Stimulated activated naive CD8-positive, alpha-beta T cell treated with anti-CD3 and anti-CD28 coated beads, Interleukin-15, Interleukin-2, amounts not matched to agents 100 ng/mL and 50 ng/mL, for 24 hours (primary cell): ENCODE measurements around the gene CETP.
"Not testable (repeated sequence)": the region's sequence is repeated elsewhere in the genome, so short reads cannot be mapped to it uniquely, and the experiment has no call there.

ENCODE experiments used
- H3K27ac Mint-ChIP-seq: one replicate; pipeline ENCODE4 v1.8.0; 2021; ENCODE audit warnings: mild to moderate bottlenecking, mixed read lengths
- H3K27me3 Mint-ChIP-seq: one replicate; pipeline ENCODE4 v1.8.0; 2021; ENCODE audit warnings: mixed read lengths
- H3K36me3 Mint-ChIP-seq: one replicate; pipeline ENCODE4 v1.8.0; 2021; ENCODE audit warnings: low read depth, mixed read lengths
- H3K4me1 Mint-ChIP-seq: one replicate; pipeline ENCODE4 v1.8.0; 2021; ENCODE audit warnings: low read depth, mixed read lengths
- H3K4me3 Mint-ChIP-seq: one replicate; pipeline ENCODE4 v1.8.0; 2021; ENCODE audit warnings: mild to moderate bottlenecking, mixed read lengths
- H3K9me3 Mint-ChIP-seq: one replicate; pipeline ENCODE4 v1.8.0; 2021; ENCODE audit warnings: mixed read lengths

The CETP gene

DNA sequence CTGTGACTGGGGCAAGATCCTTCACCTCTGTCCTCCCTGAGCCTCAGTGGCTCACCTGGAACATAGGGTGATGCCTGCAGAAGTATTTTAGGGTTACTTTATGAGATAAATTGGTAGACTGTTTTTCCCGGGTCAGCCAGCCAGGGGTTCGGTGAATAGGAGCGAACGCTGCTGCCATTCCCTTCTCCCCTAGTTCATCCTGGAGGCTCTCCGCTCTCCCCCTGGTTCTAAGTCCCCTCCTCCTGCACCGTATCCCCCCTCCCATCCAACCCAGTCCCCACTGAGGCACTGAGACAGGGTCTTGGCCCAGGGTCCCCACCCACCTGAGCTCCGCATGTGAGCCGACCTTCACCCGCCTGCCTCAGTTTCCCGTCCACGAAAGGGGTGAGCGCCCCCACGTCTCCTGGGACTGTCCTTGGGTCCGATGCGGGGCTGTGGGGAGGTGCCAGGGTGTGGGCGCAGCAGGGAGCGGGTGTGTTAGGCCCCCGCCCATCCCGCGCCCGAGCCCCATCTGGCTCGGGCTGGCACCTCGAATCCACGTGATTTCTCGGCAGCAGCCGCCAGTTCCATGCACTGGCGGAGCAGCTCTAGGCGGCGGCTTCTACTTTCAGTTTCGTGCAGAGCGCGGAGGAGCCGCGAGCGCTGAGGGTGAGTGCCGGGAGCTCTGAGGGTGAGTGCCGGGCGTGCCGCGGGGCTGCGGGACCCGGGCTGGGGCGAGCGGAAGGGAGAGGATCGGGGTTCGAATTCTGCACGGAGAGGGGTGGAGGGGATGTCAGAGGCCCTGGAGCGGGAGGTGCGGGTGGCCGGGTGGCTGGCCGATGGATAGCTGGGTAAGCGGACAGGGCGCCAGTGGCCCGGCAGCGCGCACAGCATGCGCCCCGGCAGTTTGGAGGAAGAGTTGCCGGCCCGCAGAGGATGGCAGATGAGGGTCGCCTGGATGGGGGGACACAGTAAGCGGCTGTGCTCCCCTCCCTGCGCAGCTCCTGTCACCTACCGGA is 27.5 kb downstream of the CETP start, which contains the start of gene NLRC5:
Gene NLRC5 (plus strand): TSS at position 610 of the 998 bp plus-strand sequence. CDS start 31,156 bp downstream, outside the sequence.
- Mint-ChIP-seq H3K9me3 (no peaks in the 10 kb centered on the region), H3K36me3 (peaks cover 64% of the 10 kb centered on the region), H3K27me3 (no peaks in the 10 kb centered on the region), H3K4me3 (peak within 1 kb of the TSS; percentile 96), H3K4me1 (peaks cover 79% of the 10 kb centered on the region), H3K27ac (peak within 1 kb of the TSS; percentile 98)

DNA sequence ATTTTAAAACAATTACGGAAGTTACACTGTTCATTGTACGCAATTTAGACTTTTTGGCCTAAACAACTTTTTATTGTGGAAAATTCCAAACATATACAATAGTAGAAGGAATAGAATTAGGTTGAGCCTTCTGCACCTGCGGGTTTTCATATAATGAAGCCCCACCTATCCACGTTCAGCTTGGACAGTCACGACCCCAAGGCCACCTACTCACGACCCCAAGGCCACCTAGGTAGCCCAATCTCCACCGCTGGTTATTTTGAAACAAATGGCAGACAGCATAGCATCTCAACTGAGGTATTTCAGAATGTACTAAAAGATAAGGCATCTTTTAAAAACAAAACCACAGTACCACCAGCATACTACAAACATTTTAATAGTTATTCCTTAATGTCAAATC is 28.2 kb downstream of the CETP start:
- no peaks in the 10 kb centered on the region for H3K9me3 Mint-ChIP-seq
- H3K27ac Mint-ChIP-seq = peak overlapping the region; percentile 98
- peaks cover 79% of the 10 kb centered on the region for H3K4me1 Mint-ChIP-seq
- no peaks in the 10 kb centered on the region for H3K27me3 Mint-ChIP-seq
- H3K4me3 Mint-ChIP-seq = peak overlapping the region; percentile 96
- peaks cover 63% of the 10 kb centered on the region for H3K36me3 Mint-ChIP-seq

DNA sequence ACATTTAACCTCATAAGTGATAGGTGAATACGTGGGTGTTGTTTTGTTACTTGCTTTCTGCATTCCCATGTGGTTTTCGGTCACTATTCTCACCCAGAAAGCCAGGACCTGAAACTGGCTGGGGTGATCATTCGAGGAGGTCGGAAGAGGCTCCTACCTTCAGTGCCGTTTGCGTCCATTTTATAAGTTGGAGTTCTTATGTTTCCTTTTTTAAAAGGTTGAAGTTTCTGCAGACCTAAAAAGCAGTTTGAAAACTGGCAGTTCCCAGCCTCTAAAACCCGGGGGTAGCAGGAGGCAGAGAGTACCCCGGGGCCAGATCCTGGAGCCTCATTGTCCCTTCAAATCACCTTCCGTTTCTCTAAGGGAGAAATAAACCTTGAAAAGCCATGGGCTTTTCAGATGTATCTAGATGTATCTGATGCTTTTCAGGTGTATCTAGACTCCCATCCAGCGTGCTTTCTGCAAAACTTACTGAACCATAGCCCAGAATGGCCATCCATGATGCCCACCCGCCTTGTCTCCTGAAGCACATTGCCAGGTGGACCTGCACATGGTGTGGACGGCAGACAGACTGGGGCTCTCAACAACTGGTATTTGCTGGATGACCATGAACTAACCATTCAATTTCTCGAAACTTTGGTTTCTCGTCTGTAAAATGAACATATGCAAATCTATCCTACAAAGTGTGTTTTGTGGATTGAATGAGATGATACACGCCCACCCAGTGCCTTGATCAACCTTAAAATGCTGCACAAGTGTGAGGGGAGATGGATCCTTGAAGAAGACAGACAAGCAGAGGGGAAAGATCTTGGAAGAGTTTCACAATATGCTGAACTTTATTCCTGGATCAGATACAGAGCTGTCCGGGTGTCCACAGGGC is 28.9 kb downstream of the CETP start:
- peaks cover 78% of the 10 kb centered on the region for H3K4me1 Mint-ChIP-seq
- H3K36me3 Mint-ChIP-seq = peaks cover 58% of the 10 kb centered on the region
- peak overlapping the region; percentile 96 for H3K4me3 Mint-ChIP-seq
- H3K27ac Mint-ChIP-seq = peak overlapping the region; percentile 98
- no peaks in the 10 kb centered on the region for H3K9me3 Mint-ChIP-seq
- H3K27me3 Mint-ChIP-seq = no peaks in the 10 kb centered on the region

DNA sequence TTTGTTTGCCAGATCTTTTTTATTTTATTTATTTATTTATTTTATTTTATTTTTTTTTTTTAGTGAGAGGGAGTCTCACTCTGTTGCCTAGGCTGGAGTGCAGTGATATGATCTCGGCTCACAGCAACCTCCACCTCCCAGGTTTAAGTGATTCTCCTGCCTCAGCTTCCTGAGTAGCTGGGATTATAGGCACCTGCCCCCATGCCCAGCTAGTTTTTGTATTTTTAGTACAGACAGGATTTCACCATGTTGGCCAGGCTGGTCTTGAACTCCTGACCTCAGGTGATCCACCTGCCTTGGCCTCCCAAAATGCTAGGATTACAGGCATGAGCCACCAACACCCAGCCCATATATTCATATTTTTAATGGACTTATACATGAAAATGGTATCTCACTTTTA is 30.7 kb downstream of the CETP start:
- H3K27me3 Mint-ChIP-seq, H3K9me3 Mint-ChIP-seq: not testable (repeated sequence)
- Mint-ChIP-seq H3K27ac (peak overlapping the region; percentile 98), H3K4me1 (peaks cover 77% of the 10 kb centered on the region), H3K4me3 (peak overlapping the region; percentile 96), H3K36me3 (peaks cover 62% of the 10 kb centered on the region)

DNA sequence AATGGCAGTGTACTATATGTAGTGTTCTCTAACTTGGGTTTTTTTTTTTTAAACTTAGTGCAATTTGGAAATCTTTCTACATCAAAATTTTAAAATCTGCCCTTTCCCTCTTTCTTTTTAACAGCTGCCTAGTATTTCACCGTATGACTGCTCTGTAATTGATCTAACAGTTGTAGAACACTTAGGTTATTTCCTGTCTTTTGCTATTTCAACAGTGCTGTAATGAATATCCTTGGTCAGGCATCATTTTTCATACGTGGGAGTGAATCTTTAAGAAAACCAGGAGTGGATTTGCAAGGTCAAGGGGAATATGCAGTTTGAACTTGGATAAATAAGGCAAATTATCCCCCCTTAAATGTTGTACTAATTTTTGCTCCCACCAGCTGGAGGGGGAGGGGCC is 31.5 kb downstream of the CETP start:
- H3K4me3 Mint-ChIP-seq = peak overlapping the region; percentile 57

DNA sequence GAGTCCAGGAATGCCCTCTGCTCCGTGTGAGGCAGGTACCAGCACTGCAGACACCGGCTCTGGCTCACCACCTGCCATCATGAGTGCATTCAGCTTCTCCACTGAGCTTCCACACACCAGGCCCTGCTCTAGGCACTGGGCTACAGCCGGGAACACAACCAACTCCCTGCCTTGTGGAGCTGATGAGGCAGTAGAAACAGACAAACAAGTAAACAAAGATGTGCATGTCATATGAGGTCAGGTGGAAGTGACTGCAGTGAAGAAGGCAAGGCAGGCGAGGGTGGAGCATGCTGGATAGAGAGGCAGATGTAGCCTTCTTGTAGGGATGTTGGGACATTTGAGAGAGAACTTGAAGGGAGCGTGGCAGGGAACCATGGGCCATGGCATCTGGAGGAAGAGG is 32.6 kb downstream of the CETP start:
- H3K27me3 Mint-ChIP-seq = no peaks in the 10 kb centered on the region
- peaks cover 68% of the 10 kb centered on the region for H3K36me3 Mint-ChIP-seq
- peak overlapping the region; percentile 91 for H3K27ac Mint-ChIP-seq
- H3K4me1 Mint-ChIP-seq = peaks cover 86% of the 10 kb centered on the region
- H3K4me3 Mint-ChIP-seq = peak overlapping the region; percentile 57
- no peaks in the 10 kb centered on the region for H3K9me3 Mint-ChIP-seq

More for the DNA sequence above, 31.5 kb downstream of the CETP start:
- Mint-ChIP-seq H3K4me1 (peaks cover 77% of the 10 kb centered on the region), H3K27me3 (no peaks in the 10 kb centered on the region), H3K9me3 (no peaks in the 10 kb centered on the region), H3K36me3 (peaks cover 59% of the 10 kb centered on the region), H3K27ac (peak overlapping the region; percentile 74)

DNA sequence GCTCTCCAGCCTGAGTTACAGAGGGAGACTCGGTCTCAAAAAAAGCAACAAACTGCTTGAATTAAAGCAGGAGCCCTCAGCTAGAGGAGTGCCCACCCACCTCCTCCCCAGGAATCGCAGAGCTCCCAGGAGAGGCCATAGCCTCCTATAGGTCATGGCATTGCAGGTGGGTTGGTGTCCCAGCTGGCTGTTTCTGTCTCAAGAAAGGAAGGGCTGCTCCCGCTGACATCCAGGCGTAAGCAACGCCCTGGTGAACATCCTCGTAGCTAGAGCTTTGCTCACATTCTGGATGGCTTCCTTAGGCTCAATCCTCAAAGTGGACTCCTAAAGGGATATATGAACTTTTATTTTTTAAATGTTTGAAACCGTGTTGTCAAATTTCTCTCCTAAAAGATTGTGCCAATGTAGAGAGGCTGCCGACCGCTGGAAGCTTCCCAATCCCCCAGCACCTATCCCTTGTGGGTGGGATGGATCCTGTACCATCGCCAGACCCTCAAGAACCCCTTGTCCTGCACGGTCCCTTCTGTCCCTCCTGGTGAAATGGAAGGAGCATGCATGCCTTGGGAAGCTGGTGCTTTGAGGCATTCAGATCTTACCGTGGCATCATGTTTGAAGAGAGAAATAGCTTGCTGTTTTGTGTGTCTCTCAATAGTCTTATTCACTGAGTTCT is 33.5 kb downstream of the CETP start:
- Mint-ChIP-seq H3K36me3 (peaks cover 65% of the 10 kb centered on the region), H3K27ac (peak overlapping the region; percentile 91), H3K4me1 (peaks cover 95% of the 10 kb centered on the region), H3K9me3 (no peaks in the 10 kb centered on the region), H3K4me3 (peak overlapping the region; percentile 57), H3K27me3 (no peaks in the 10 kb centered on the region)

DNA sequence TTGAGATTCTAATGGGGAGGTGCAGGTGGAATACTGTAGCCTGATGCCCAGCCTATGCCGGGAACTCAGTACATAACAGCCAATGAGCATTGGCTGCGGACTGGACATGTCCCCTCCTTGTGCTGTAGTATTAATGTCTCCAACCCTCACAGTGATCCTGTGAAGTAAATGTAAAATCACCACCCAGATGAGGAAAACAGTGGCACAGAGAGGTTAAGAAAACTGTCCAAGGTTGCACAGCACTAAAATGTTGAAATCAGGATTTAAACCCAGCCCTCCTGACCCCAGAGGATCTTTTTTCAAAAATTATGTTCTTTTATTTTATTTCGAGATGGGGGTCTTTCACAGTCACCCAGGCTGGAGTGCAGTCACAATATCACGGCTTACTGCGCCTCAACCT is 35.5 kb downstream of the CETP start:
- no peak overlapping the region for H3K4me3 Mint-ChIP-seq
- H3K4me1 Mint-ChIP-seq = peaks cover 96% of the 10 kb centered on the region
- H3K9me3 Mint-ChIP-seq = peaks cover 4% of the 10 kb centered on the region
- H3K36me3 Mint-ChIP-seq = peaks cover 59% of the 10 kb centered on the region
- peak overlapping the region; percentile 99 for H3K27ac Mint-ChIP-seq
- no peaks in the 10 kb centered on the region for H3K27me3 Mint-ChIP-seq

DNA sequence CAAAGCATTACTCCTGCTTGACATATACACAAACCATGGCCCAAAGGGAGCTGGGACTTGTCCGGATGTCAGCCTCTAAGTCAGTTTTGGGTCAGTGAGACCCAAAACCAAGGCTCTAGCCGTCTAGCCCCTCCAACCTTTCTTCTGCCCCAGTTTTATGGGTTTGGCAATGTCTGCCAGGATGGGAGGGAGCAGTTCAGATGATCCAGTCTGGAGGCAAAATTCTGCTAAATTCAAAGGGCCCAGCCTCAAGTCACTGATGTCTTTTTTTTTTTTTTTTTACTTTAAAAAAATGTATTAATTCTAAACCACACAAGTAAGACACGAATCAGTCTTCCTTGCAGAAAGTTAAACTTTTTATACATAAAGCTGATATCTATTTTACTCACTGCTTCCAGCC is 36.2 kb downstream of the CETP start:
- Mint-ChIP-seq H3K4me1 (peaks cover 95% of the 10 kb centered on the region), H3K9me3 (peaks cover 4% of the 10 kb centered on the region), H3K4me3 (peak overlapping the region; percentile 32), H3K27me3 (no peaks in the 10 kb centered on the region), H3K27ac (peak overlapping the region; percentile 99), H3K36me3 (peaks cover 57% of the 10 kb centered on the region)

DNA sequence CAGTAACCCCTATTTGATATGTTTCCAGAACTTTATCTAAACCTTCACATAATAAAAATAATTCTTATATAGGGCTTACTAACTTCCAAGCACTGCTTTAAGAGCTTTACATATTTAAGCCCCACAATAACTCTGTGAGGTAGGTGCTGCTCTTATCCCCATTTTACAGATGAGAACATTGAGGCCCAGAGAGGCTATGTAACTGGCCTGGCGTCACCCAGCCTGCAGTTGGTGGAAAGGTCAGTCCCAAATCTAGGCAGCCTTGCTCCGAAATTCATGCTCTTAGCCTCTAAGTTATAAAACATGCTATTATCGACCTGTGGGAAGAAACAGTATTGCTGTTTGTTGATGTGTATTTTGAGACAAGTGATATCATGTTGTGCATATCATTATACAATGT is 36.6 kb downstream of the CETP start:
- Mint-ChIP-seq H3K36me3 (peaks cover 54% of the 10 kb centered on the region), H3K9me3 (peaks cover 4% of the 10 kb centered on the region), H3K27ac (peak overlapping the region; percentile 99), H3K27me3 (no peaks in the 10 kb centered on the region), H3K4me3 (no peak overlapping the region), H3K4me1 (peaks cover 95% of the 10 kb centered on the region)

DNA sequence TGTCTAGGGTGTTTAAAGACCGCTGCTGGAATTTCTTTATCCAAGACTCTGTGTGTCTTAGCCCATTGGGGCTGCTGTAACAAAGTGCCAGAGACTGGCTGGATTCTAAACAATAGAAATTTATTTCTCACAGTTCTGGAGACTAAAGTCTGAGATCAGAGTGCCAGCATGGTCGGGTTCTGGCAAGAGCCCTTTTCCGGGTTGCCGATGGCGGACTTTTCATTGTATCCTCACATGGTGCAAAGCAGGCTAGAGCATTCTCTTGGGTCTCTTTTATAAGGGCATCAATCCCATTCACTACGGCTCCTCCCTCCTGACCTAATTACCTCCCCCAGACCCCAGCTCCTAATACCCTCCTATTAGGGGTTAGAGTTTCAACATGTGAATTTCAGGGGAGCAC is 37.1 kb downstream of the CETP start:
- peaks cover 54% of the 10 kb centered on the region for H3K36me3 Mint-ChIP-seq
- H3K9me3 Mint-ChIP-seq = peaks cover 4% of the 10 kb centered on the region
- H3K27ac Mint-ChIP-seq = peak overlapping the region; percentile 99
- peak overlapping the region; percentile 64 for H3K4me3 Mint-ChIP-seq
- no peaks in the 10 kb centered on the region for H3K27me3 Mint-ChIP-seq
- peaks cover 95% of the 10 kb centered on the region for H3K4me1 Mint-ChIP-seq

DNA sequence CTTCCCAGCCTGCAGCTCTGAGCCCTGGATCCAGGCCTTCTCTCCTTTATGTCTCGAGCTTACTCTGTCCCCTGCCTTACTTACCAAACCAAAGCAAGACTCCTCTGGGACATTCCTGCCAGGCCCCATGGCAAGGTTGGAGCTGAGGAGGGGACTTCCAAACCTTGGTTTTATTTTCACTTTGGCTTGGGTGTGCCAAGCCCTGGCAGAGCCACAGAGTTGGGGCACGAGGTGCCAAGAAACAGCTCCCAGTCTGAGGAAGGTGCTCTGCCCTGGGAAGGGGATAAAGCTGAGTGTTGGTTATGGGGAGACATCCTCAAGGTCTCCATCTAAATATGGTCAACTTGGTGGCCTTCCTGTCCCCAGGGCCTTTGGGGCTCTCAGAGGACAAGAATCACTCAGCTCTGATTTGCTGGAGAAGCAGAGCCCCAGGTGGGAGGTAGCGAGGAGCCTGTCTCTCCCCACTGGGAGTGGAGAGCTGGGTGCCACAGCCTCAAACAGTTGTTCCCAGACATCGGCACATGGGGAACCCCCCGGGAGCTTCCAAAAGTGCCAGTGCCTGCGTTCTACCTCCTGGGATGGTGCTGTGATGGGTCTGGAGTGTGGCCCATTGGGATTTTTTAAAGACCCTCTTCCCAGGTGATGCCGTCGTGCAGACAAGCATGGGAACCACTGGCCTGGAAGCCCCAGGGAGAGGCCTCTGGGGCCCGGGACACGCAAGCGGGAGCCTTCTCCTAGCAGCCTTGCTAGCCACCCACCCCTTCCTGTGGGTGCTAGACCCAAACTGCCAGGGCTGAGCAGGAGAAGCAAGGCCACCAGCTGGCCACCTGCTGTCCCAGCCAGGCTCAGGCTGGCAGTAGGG is 37.9 kb downstream of the CETP start:
- Mint-ChIP-seq H3K4me3 (peak overlapping the region; percentile 73), H3K4me1 (peaks cover 95% of the 10 kb centered on the region), H3K27ac (peak overlapping the region; percentile 99), H3K9me3 (peaks cover 4% of the 10 kb centered on the region), H3K27me3 (no peaks in the 10 kb centered on the region), H3K36me3 (peaks cover 56% of the 10 kb centered on the region)

DNA sequence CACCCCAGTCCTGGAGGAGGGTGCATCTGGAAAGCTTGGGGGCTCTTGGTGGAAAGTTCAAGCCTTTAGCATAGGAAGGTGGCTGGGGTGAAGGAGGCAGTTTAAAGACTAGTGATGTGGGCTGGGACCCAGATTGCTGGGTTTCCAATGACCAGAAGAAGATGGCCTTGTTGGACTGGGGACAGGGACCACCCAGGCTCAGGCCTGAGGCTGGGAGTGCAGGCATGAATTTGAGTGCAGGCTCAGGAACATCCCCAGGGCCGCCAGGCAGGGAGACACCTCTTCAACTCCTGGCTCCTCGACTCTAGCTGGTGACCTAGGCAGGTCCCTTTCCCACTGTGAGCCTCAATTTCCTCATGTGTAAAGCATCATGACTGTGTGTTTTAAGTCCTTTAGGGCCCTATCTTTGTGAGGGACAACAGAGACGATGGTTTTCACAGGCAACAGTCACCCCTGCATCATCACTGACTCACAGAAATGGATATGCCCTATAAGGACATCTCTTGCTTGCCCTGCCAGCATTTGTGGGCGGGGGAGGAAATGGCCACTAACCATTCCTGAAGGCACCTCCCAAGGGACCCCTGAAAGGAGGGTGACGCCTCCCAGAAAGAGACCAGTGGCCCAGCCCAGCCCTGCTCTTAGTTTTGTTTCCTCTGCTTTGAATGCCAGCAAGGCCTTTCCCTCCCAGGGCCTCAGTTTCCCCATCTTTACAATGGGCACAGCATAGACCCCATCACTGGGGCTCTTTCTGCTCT is 38.7 kb downstream of the CETP start:
- Mint-ChIP-seq H3K4me3 (peak overlapping the region; percentile 73), H3K4me1 (peaks cover 96% of the 10 kb centered on the region), H3K27ac (peak overlapping the region; percentile 99), H3K9me3 (peaks cover 4% of the 10 kb centered on the region), H3K36me3 (peaks cover 61% of the 10 kb centered on the region), H3K27me3 (no peaks in the 10 kb centered on the region)
